IPS-18a (cell line): ENCODE results near the gene RESP18.

Experiments
- H3K27ac ChIP-seq: one replicate; pipeline ENCODE4 v1.5.1; 2013; ENCODE audit warnings: low read length
- H3K27me3 ChIP-seq: one replicate; pipeline ENCODE4 v1.6.1; 2013; ENCODE audit warnings: mild to moderate bottlenecking, low read length; ENCODE audit not compliant: control insufficient read depth, insufficient read depth
- H3K36me3 ChIP-seq: one replicate; pipeline ENCODE4 v1.6.1; 2013; ENCODE audit warnings: low read depth, low read length; ENCODE audit not compliant: control insufficient read depth
- H3K4me1 ChIP-seq: one replicate; pipeline ENCODE4 v1.6.1; 2013; ENCODE audit warnings: low read depth, low read length; ENCODE audit not compliant: control insufficient read depth
- H3K4me3 ChIP-seq: one replicate; pipeline ENCODE4 v1.5.1; 2013; ENCODE audit warnings: low read length
- H3K9ac ChIP-seq: one replicate; pipeline ENCODE4 v1.6.1; 2013; ENCODE audit warnings: mild to moderate bottlenecking, low read length, moderate library complexity
- H3K9me3 ChIP-seq: one replicate; pipeline ENCODE4 v1.6.1; 2013; ENCODE audit warnings: low read depth, low read length; ENCODE audit not compliant: control insufficient read depth

Gene RESP18

GRCh38 chr2:219332542-219332941 lies at the start of gene RESP18:
RESP18 (minus strand) TSS chr2:219332744.
- peaks cover 6% of the 10 kb centered on the region for H3K4me1 ChIP-seq
- no peak within 1 kb of the TSS for H3K9ac ChIP-seq
- H3K27me3 ChIP-seq: peaks cover 53% of the 10 kb centered on the region
- no peaks in the 10 kb centered on the region for H3K36me3 ChIP-seq
- H3K4me3 ChIP-seq: peak within 1 kb of the TSS; percentile 35
- H3K27ac ChIP-seq: no peak within 1 kb of the TSS
- H3K9me3 ChIP-seq: no peaks in the 10 kb centered on the region

GRCh38 chr2:219381448-219381847 lies 48.9 kb upstream of the RESP18 start:
- peaks cover 29% of the 10 kb centered on the region for H3K36me3 ChIP-seq

GRCh38 chr2:219380926-219381325 lies 48.4 kb upstream of the RESP18 start:
- Histone ChIP-seq H3K4me3 (no peak overlapping the region), H3K9ac (no peak overlapping the region), H3K9me3 (no peaks in the 10 kb centered on the region), H3K36me3 (peaks cover 26% of the 10 kb centered on the region), H3K27ac (no peak overlapping the region), H3K27me3 (no peaks in the 10 kb centered on the region), H3K4me1 (no peaks in the 10 kb centered on the region)

More at GRCh38 chr2:219381448-219381847, 48.9 kb upstream of the RESP18 start:
- Histone ChIP-seq H3K9ac (no peak overlapping the region), H3K9me3 (no peaks in the 10 kb centered on the region), H3K4me3 (no peak overlapping the region), H3K27ac (no peak overlapping the region), H3K27me3 (no peaks in the 10 kb centered on the region), H3K4me1 (no peaks in the 10 kb centered on the region)

GRCh38 chr2:219378163-219378851 lies 45.8 kb upstream of the RESP18 start:
- peaks cover 26% of the 10 kb centered on the region for H3K36me3 ChIP-seq
- H3K9me3 ChIP-seq: no peaks in the 10 kb centered on the region
- H3K27ac ChIP-seq: no peak overlapping the region
- no peak overlapping the region for H3K9ac ChIP-seq
- H3K27me3 ChIP-seq: no peaks in the 10 kb centered on the region
- no peak overlapping the region for H3K4me3 ChIP-seq
- no peaks in the 10 kb centered on the region for H3K4me1 ChIP-seq

GRCh38 chr2:219369447-219369861 lies 36.9 kb upstream of the RESP18 start:
- Histone ChIP-seq H3K27ac (no peak overlapping the region), H3K4me3 (no peak overlapping the region), H3K36me3 (peaks cover 8% of the 10 kb centered on the region), H3K4me1 (no peaks in the 10 kb centered on the region), H3K27me3 (no peaks in the 10 kb centered on the region), H3K9me3 (no peaks in the 10 kb centered on the region), H3K9ac (no peak overlapping the region)

- H3K9ac ChIP-seq: no peak overlapping the region
- H3K27me3 ChIP-seq: no peaks in the 10 kb centered on the region
- H3K36me3 ChIP-seq: peaks cover 1% of the 10 kb centered on the region
- no peak overlapping the region for H3K4me3 ChIP-seq
- H3K4me1 ChIP-seq: no peaks in the 10 kb centered on the region
- no peaks in the 10 kb centered on the region for H3K9me3 ChIP-seq
- no peak overlapping the region for H3K27ac ChIP-seq
These were observed 36.2 kb upstream of the RESP18 start for GRCh38 chr2:219368690-219369191.

GRCh38 chr2:219362524-219363164 lies 30.1 kb upstream of the RESP18 start:
- H3K27me3 ChIP-seq: peaks cover 35% of the 10 kb centered on the region
- H3K9ac ChIP-seq: no peak overlapping the region
- no peak overlapping the region for H3K27ac ChIP-seq
- no peak overlapping the region for H3K4me3 ChIP-seq
- H3K4me1 ChIP-seq: no peaks in the 10 kb centered on the region
- no peaks in the 10 kb centered on the region for H3K9me3 ChIP-seq
- H3K36me3 ChIP-seq: no peaks in the 10 kb centered on the region

GRCh38 chr2:219362072-219362471 lies 29.5 kb upstream of the RESP18 start:
- H3K4me3 ChIP-seq: no peak overlapping the region
- H3K4me1 ChIP-seq: no peaks in the 10 kb centered on the region
- H3K27ac ChIP-seq: no peak overlapping the region
- no peak overlapping the region for H3K9ac ChIP-seq
- no peaks in the 10 kb centered on the region for H3K9me3 ChIP-seq
- H3K27me3 ChIP-seq: peaks cover 41% of the 10 kb centered on the region
- H3K36me3 ChIP-seq: no peaks in the 10 kb centered on the region

GRCh38 chr2:219358170-219359075 lies 25.9 kb upstream of the RESP18 start:
- peaks cover 61% of the 10 kb centered on the region for H3K27me3 ChIP-seq
- peak overlapping the region; percentile 39 for H3K4me3 ChIP-seq

GRCh38 chr2:219356834-219357233 lies 24.3 kb upstream of the RESP18 start:
- Histone ChIP-seq H3K4me1 (no peaks in the 10 kb centered on the region), H3K27me3 (peaks cover 61% of the 10 kb centered on the region), H3K4me3 (no peak overlapping the region)

More at GRCh38 chr2:219358170-219359075, 25.9 kb upstream of the RESP18 start:
- H3K9me3 ChIP-seq: no peaks in the 10 kb centered on the region
- H3K4me1 ChIP-seq: no peaks in the 10 kb centered on the region
- H3K36me3 ChIP-seq: no peaks in the 10 kb centered on the region
- no peak overlapping the region for H3K27ac ChIP-seq
- no peak overlapping the region for H3K9ac ChIP-seq

GRCh38 chr2:219354582-219354981 lies 22.0 kb upstream of the RESP18 start:
- Histone ChIP-seq H3K9ac (no peak overlapping the region), H3K27me3 (peaks cover 45% of the 10 kb centered on the region), H3K4me1 (peaks cover 5% of the 10 kb centered on the region), H3K27ac (no peak overlapping the region), H3K9me3 (no peaks in the 10 kb centered on the region), H3K36me3 (no peaks in the 10 kb centered on the region), H3K4me3 (no peak overlapping the region)

More at GRCh38 chr2:219356834-219357233, 24.3 kb upstream of the RESP18 start:
- Histone ChIP-seq H3K9me3 (no peaks in the 10 kb centered on the region), H3K9ac (no peak overlapping the region), H3K36me3 (no peaks in the 10 kb centered on the region), H3K27ac (no peak overlapping the region)
